Keratinocyte (primary cell): ENCODE results near the gene CPEB4.

Source experiments
- EZH2 ChIP-seq: IDR thresholded peaks from one replicate; pipeline ENCODE4 v1.6.1; 2012; ENCODE audit warnings: inconsistent platforms, mild to moderate bottlenecking, low read length, moderate library complexity
- TF ChIP-seq, protein P1 (sequence below), 3 experiments: IDR thresholded peaks in 1 of 3; conservative IDR thresholded peaks in 1 of 3; optimal IDR thresholded peaks in 1 of 3; 2 replicates in 2 of 3; 3 replicates in 1 of 3; pipeline versions ENCODE3 to v1.5.1; 2011; ENCODE audit warnings: low read length in 3 of 3, mild to moderate bottlenecking in 3 of 3, moderate library complexity in 2 of 3, control low read depth in 1 of 3, inconsistent platforms in 1 of 3; ENCODE audit not compliant: insufficient read depth in 2 of 3; ENCODE audit errors: extremely low read depth in 1 of 3

DNA sequence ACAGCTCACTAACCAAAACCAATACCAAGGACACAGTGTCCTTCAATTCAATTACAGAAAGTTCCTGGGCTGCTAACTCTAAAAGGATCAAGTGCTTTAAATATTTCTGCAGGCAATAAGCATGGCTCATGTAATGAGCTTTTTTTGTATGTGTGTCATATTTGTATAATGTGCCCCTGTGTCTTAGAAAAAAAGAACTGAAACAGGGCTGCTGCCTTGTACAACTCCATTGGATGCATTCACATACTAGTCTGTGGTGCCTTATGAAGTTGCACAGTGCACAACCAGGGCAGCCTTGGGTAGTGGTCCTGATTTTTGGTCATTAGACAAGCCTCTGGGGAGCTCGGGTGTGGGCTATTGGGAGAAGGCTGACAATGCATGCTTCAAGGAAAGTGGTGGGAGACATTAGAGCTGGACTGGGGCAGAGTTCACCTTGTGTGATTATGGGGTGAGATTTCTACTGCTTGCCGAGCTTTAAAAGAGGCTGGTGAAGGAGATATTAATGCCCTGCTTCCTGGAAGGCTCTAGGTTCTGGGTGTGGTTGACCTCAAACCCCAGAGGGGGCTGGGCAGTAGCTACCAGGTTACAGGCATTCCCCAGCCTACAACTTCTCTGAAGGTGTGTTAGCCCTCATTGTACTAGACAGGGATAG is 3.6 kb upstream of the CPEB4 start:
- TF ChIP-seq, protein P1, sequence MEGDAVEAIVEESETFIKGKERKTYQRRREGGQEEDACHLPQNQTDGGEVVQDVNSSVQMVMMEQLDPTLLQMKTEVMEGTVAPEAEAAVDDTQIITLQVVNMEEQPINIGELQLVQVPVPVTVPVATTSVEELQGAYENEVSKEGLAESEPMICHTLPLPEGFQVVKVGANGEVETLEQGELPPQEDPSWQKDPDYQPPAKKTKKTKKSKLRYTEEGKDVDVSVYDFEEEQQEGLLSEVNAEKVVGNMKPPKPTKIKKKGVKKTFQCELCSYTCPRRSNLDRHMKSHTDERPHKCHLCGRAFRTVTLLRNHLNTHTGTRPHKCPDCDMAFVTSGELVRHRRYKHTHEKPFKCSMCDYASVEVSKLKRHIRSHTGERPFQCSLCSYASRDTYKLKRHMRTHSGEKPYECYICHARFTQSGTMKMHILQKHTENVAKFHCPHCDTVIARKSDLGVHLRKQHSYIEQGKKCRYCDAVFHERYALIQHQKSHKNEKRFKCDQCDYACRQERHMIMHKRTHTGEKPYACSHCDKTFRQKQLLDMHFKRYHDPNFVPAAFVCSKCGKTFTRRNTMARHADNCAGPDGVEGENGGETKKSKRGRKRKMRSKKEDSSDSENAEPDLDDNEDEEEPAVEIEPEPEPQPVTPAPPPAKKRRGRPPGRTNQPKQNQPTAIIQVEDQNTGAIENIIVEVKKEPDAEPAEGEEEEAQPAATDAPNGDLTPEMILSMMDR (optimal IDR thresholded peaks at IDR 0.05 in 1 of 3, IDR thresholded peaks at IDR 0.05 in 1 of 3, conservative IDR thresholded peaks at IDR 0.05 in 1 of 3; ENCODE audit: extremely low read depth in 1 of 3, insufficient read depth in 2 of 3, low read length in 3 of 3) = no peak
- TF ChIP-seq EZH2 = no peak
